Sigmoid colon (tissue), 4 donors: ENCODE data around the gene INTS11.

Experiments
- POLR2AphosphoS5 ChIP-seq, 4 donors: sonication (generic); formaldehyde crosslinking; IDR thresholded peaks; one replicate each; pipeline ENCODE4 v1.6.1; 2017; ENCODE audit warnings: antibody characterized with exemption in 4 of 4
- TF ChIP-seq, protein P1 (sequence below), 4 experiments: fragments of 450-650 bp in 3 of 4; fragments of 200-600 bp in 1 of 4; IDR thresholded peaks; one replicate each; pipeline ENCODE4 v1.5.1; 2016 to 2019; ENCODE audit warnings: antibody characterized with exemption in 4 of 4, mild to moderate bottlenecking in 3 of 4, moderate library complexity in 2 of 4

DNA sequence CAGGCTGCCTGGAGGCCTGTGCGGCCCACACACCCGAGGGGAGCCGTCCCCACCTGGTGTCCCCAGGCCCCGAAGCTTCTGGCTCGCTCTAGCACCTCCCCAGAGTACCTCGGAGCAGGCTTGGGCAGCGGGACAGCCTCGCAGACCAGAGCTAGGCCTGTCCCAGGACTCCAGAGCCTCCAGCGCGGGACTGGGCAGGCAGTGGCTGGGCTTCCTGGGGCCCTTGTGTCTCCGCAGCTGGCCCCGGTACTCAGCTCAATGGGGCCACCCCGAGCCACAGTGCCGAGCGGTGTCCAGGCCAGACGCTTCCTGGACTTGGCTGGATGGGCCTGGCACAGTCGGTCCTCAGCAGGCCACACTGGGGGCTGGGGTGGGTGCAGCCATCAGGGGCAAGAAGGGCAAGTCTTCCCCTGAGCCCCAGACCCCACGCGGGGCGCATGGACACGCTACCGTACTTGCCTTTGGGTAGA, 39.3 kb downstream of the INTS11 start:
- TF ChIP-seq, protein P1, sequence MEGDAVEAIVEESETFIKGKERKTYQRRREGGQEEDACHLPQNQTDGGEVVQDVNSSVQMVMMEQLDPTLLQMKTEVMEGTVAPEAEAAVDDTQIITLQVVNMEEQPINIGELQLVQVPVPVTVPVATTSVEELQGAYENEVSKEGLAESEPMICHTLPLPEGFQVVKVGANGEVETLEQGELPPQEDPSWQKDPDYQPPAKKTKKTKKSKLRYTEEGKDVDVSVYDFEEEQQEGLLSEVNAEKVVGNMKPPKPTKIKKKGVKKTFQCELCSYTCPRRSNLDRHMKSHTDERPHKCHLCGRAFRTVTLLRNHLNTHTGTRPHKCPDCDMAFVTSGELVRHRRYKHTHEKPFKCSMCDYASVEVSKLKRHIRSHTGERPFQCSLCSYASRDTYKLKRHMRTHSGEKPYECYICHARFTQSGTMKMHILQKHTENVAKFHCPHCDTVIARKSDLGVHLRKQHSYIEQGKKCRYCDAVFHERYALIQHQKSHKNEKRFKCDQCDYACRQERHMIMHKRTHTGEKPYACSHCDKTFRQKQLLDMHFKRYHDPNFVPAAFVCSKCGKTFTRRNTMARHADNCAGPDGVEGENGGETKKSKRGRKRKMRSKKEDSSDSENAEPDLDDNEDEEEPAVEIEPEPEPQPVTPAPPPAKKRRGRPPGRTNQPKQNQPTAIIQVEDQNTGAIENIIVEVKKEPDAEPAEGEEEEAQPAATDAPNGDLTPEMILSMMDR (IDR thresholded peaks at IDR 0.05), result no peak
- no peak for TF ChIP-seq POLR2AphosphoS5 (IDR thresholded peaks at IDR 0.05)
